ENCODE data around the gene FABP7. TPM values are rescaled to one million over a fixed set of nuclear protein-coding genes. Genes with fewer than 3 reads are reported as not detected.

The FABP7 gene
- total and polyA plus RNA-seq, 2 donors (not counting 1 experiment from before 2014, with no cell fraction given) = not detected

DNA sequence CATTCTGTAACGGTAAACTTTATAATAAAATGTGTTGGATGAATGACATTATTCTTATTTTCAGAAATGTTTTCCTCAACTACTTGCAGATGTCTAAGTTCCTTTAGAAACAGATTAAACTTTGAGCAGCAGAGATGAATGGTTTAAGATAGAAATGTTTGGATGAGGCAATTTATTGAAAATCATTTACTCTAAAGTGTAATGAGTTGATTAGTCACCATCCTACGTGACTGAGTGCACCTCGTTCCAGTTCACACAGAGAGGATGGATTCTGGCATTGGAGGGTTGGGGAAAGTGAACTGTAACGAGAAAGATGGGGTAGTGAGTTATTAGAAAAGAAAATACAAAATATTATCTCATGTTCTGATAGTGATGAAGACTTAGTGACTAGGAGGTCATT is 38.2 kb downstream of the FABP7 start:
- H3K4me3 Mint-ChIP-seq = no peak overlapping the region
- Histone ChIP-seq H3K4me3 (ENCODE audit: control extremely low read depth in 1 of 5, extremely low read depth in 1 of 5, insufficient read depth in 1 of 5, low read depth in 2 of 5, low read length in 4 of 5) (no peak overlapping the region), H3K4me2 (replicated peaks; ENCODE audit: low read depth, low read length, poor library complexity, severe bottlenecking) (no peak overlapping the region), H3K27ac (ENCODE audit: low read length in 2 of 2) (no peak overlapping the region), H3K27me3 (replicated peaks in 1 of 4; ENCODE audit: control extremely low read depth in 1 of 4, control insufficient read depth in 3 of 4, insufficient read depth in 4 of 4, low read length in 3 of 4) (no peaks in the 10 kb centered on the region), H3K79me2 (ENCODE audit: control insufficient read depth, insufficient read depth, low read length) (no peaks in the 10 kb centered on the region), H2AFZ (ENCODE audit: insufficient read depth, low read depth, low read length, poor library complexity, severe bottlenecking) (no peak overlapping the region), H3K36me3 (replicated peaks in 1 of 2; ENCODE audit: control extremely low read depth in 1 of 2, control insufficient read depth in 1 of 2, extremely low read depth in 1 of 2, insufficient read depth in 2 of 2, low read length in 1 of 2) (no peaks in the 10 kb centered on the region), H3K4me1 (ENCODE audit: control insufficient read depth in 2 of 2, insufficient read depth in 2 of 2, low read length in 2 of 2) (no peaks in the 10 kb centered on the region), H4K20me1 (ENCODE audit: control insufficient read depth, insufficient read depth, low read length, poor library complexity, severe bottlenecking) (no peaks in the 10 kb centered on the region), H3K9ac (ENCODE audit: low read length) (no peak overlapping the region), H3K9me3 (ENCODE audit: control extremely low read depth in 1 of 3, control insufficient read depth in 2 of 3, insufficient read depth in 1 of 3, low read length in 2 of 3) (no peaks in the 10 kb centered on the region)
- POLR2A ChIA-PET = no interaction called here
- H3K27ac Mint-ChIP-seq = no peak overlapping the region
- WGBS (ENCODE audit: insufficient coverage) = 83% methylated on average over 1 of the region's 4 CpGs
- TF ChIP-seq, protein P1, sequence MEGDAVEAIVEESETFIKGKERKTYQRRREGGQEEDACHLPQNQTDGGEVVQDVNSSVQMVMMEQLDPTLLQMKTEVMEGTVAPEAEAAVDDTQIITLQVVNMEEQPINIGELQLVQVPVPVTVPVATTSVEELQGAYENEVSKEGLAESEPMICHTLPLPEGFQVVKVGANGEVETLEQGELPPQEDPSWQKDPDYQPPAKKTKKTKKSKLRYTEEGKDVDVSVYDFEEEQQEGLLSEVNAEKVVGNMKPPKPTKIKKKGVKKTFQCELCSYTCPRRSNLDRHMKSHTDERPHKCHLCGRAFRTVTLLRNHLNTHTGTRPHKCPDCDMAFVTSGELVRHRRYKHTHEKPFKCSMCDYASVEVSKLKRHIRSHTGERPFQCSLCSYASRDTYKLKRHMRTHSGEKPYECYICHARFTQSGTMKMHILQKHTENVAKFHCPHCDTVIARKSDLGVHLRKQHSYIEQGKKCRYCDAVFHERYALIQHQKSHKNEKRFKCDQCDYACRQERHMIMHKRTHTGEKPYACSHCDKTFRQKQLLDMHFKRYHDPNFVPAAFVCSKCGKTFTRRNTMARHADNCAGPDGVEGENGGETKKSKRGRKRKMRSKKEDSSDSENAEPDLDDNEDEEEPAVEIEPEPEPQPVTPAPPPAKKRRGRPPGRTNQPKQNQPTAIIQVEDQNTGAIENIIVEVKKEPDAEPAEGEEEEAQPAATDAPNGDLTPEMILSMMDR (IDR thresholded peaks at IDR 0.05) = no peak
- TF ChIP-seq EZH2 (IDR thresholded peaks at IDR 0.05; ENCODE audit: borderline replicate concordance, insufficient read depth, low read depth, low read length, poor library complexity, severe bottlenecking) = no peak
- no peaks in the 10 kb centered on the region for H3K9me3 Mint-ChIP-seq (ENCODE audit: insufficient read depth)
- intact Hi-C loops (cut with micrococcal nuclease) = no loop called here
- no peaks in the 10 kb centered on the region for H3K4me1 Mint-ChIP-seq
- H3K27me3 Mint-ChIP-seq = no peaks in the 10 kb centered on the region
- CTCF ChIA-PET = no interaction called here
- no peak for DNase-seq
- ATAC-seq (ENCODE audit: low read depth) = no peak

DNA sequence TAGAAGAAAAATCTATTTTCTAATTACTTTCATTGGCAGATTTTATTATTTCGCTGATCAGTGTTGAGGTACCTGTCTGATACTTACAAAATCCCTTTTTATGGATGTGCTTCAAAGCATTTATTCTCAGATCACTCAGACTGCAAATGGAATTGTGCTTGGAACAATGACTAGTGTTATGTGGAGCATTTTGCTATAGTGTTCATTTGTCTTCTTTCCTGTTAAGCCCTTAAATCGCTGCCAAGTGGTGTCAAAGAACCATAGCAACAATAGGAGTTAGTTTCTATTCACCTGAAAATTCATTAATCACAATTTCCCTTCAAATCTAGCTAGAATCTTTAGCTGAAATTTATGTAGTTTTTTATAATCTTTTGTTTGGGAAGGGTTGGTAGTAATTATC is 39.4 kb downstream of the FABP7 start:
- H2AFZ ChIP-seq (ENCODE audit: insufficient read depth, low read depth, low read length, poor library complexity, severe bottlenecking) = no peak overlapping the region
- intact Hi-C loops (cut with micrococcal nuclease) = no loop called here
- Mint-ChIP-seq H3K27me3 (no peaks in the 10 kb centered on the region), H3K27ac (no peak overlapping the region), H3K4me3 (no peak overlapping the region), H3K4me1 (no peaks in the 10 kb centered on the region), H3K9me3 (ENCODE audit: insufficient read depth) (no peaks in the 10 kb centered on the region)
- H3K79me2 ChIP-seq (ENCODE audit: control insufficient read depth, insufficient read depth, low read length) = no peaks in the 10 kb centered on the region
- WGBS (ENCODE audit: insufficient coverage) = no CpG with 5 or more reads among the region's 2 CpGs
- H3K9me3 ChIP-seq (ENCODE audit: control extremely low read depth in 1 of 3, control insufficient read depth in 2 of 3, insufficient read depth in 1 of 3, low read length in 2 of 3) = no peaks in the 10 kb centered on the region
- POLR2A ChIA-PET = no interaction called here
- DNase-seq (no peak), ATAC-seq (ENCODE audit: low read depth) (no peak)
- H3K4me2 ChIP-seq (replicated peaks; ENCODE audit: low read depth, low read length, poor library complexity, severe bottlenecking) = no peak overlapping the region
- no peak overlapping the region for H3K4me3 ChIP-seq (ENCODE audit: control extremely low read depth in 1 of 5, extremely low read depth in 1 of 5, insufficient read depth in 1 of 5, low read depth in 2 of 5, low read length in 4 of 5)
- no peaks in the 10 kb centered on the region for H3K36me3 ChIP-seq (replicated peaks in 1 of 2; ENCODE audit: control extremely low read depth in 1 of 2, control insufficient read depth in 1 of 2, extremely low read depth in 1 of 2, insufficient read depth in 2 of 2, low read length in 1 of 2)
- H3K4me1 ChIP-seq (ENCODE audit: control insufficient read depth in 2 of 2, insufficient read depth in 2 of 2, low read length in 2 of 2) = no peaks in the 10 kb centered on the region
- H3K27ac ChIP-seq (ENCODE audit: low read length in 2 of 2) = no peak overlapping the region
- CTCF ChIA-PET = interaction anchor here (1.3 kb wide), 1 partner anchor 21 kb away, joined by 3 read pairs; no protein-coding TSS in a partner anchor
- H4K20me1 ChIP-seq (ENCODE audit: control insufficient read depth, insufficient read depth, low read length, poor library complexity, severe bottlenecking) = no peaks in the 10 kb centered on the region
- H3K27me3 ChIP-seq (replicated peaks in 1 of 4; ENCODE audit: control extremely low read depth in 1 of 4, control insufficient read depth in 3 of 4, insufficient read depth in 4 of 4, low read length in 3 of 4) = no peaks in the 10 kb centered on the region
- H3K9ac ChIP-seq (ENCODE audit: low read length) = no peak overlapping the region
- TF ChIP-seq, protein P1 (IDR thresholded peaks at IDR 0.05) = no peak
- no peak for TF ChIP-seq EZH2 (IDR thresholded peaks at IDR 0.05; ENCODE audit: borderline replicate concordance, insufficient read depth, low read depth, low read length, poor library complexity, severe bottlenecking)
